NCI-H2227 (cell line): ENCODE results near the gene TCERG1L.

Source experiments
- DNase-seq: peaks from one replicate; lab custom pipeline; 2025; ENCODE audit not compliant: unreplicated experiment; lab: John Stamatoyannopoulos, UW

The TCERG1L gene

GRCh38 chr10:131211559-131211958, 100.0 kb downstream of the TCERG1L start:
- DNase-seq: no peak

- no peak for DNase-seq
These were observed 100.4 kb downstream of the TCERG1L start for GRCh38 chr10:131211146-131211545.

- no peak for DNase-seq
These were observed 101.3 kb downstream of the TCERG1L start for GRCh38 chr10:131210181-131210580.

- no peak for DNase-seq
These were observed 103.7 kb downstream of the TCERG1L start for GRCh38 chr10:131207584-131208532.

GRCh38 chr10:131207176-131207575, 104.3 kb downstream of the TCERG1L start:
- DNase-seq: no peak

GRCh38 chr10:131206111-131206995, 105.2 kb downstream of the TCERG1L start:
- DNase-seq: no peak

GRCh38 chr10:131205556-131205955, 106.0 kb downstream of the TCERG1L start:
- no peak for DNase-seq

GRCh38 chr10:131204406-131205152, 106.9 kb downstream of the TCERG1L start:
- no peak for DNase-seq

- DNase-seq: no peak
These were observed 107.8 kb downstream of the TCERG1L start for GRCh38 chr10:131203456-131204357.

- DNase-seq: no peak
These were observed 108.5 kb downstream of the TCERG1L start for GRCh38 chr10:131202990-131203389.

GRCh38 chr10:131201741-131202515, 109.6 kb downstream of the TCERG1L start:
- no peak for DNase-seq

- no peak for DNase-seq
These were observed 110.6 kb downstream of the TCERG1L start for GRCh38 chr10:131200856-131201470.

GRCh38 chr10:131199646-131200045, 111.9 kb downstream of the TCERG1L start:
- no peak for DNase-seq

GRCh38 chr10:131198843-131199242, 112.7 kb downstream of the TCERG1L start:
- no peak for DNase-seq

- DNase-seq: no peak
These were observed 113.1 kb downstream of the TCERG1L start for GRCh38 chr10:131198401-131198800.

GRCh38 chr10:131196176-131196885, 115.2 kb downstream of the TCERG1L start:
- DNase-seq: no peak

GRCh38 chr10:131195558-131196159, 115.9 kb downstream of the TCERG1L start:
- DNase-seq: no peak

GRCh38 chr10:131195116-131195515, 116.4 kb downstream of the TCERG1L start:
- no peak for DNase-seq
